RPMI8226 (cell line): ENCODE data around the gene OR56B4.
A peak's percentile ranks its signal among the peaks of the same experiment; 100 is the strongest.

Source experiments
- DNase-seq: peaks from one replicate; pipeline ENCODE4 v3.0.0-alpha.2; 2015

Gene OR56B4

GRCh38 chr11:6152126-6152525, 44.6 kb downstream of the OR56B4 start:
- no peak for DNase-seq

DNA sequence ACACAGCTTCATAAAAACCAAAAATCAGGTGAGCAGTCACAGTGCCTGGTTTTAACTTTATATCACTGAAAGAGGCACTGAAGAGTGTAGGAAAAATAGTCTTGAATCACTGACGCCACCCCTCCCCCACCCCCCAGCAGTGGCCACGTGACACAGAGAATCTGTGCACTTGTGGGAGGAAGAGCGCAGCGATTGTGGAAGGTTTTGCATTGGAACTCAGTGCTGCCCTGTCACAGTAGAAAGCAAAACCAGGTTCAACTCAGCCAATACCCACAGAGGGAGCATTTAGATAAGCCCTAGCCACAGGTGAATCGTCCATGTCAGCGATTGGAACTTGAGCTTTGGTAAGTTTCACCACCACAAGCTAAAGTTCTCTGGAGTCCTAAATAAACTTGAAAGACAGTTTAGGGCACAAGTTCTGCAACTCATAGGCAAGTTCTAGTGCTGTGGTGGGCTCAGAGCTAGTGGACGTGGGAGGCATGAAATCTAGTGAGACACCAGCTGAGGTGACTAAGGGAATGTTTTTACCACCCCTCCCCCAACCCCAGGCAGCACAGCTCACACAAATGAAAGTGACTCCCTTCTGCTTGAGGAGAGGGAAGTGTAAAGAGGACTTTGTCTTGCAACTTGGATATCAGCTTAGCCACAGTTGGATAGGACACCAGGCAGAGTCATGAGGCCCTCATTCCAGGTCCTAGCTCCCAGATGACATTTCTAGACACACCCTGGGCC, 49.3 kb downstream of the OR56B4 start:
- peak; percentile 68 for DNase-seq
